HEK293T (cell line): ENCODE measurements around the gene CCR7.

Experiments used
- CTCF ChIA-PET: fragments of 350-600 bp; formaldehyde crosslinking; extraction: SDS; loops from one replicate; lab custom pipeline; 2021; ENCODE audit warnings: antibody characterized with exemption, inconsistent platforms; lab: Yijun Ruan, JAX
- POLR2A ChIA-PET: fragments of 350-600 bp; formaldehyde crosslinking; extraction: SDS; loops from one replicate; lab custom pipeline; 2020; ENCODE audit warnings: antibody characterized with exemption, inconsistent platforms; lab: Yijun Ruan, JAX
- DNase-seq: peaks from one replicate; pipeline ENCODE4 v3.0.0; 2012; ENCODE audit warnings: mixed read lengths; ENCODE audit errors: extremely low spot score
- ARNT ChIP-seq: fragments of 450-650 bp; IDR thresholded peaks from 2 replicates; pipeline ENCODE4 v1.6.1; 2017; ENCODE audit warnings: mild to moderate bottlenecking
- BHLHE40 ChIP-seq: fragments of 450-650 bp; IDR thresholded peaks from 2 replicates; pipeline ENCODE4 v1.6.1; 2016; ENCODE audit warnings: mild to moderate bottlenecking, moderate library complexity, borderline replicate concordance
- CTBP1 ChIP-seq: fragments of 450-650 bp; IDR thresholded peaks from 2 replicates; pipeline ENCODE4 v1.6.1; 2016; ENCODE audit warnings: borderline replicate concordance
- ELF4 ChIP-seq: fragments of 450-650 bp; IDR thresholded peaks from 2 replicates; pipeline ENCODE4 v1.6.1; 2017; ENCODE audit warnings: antibody characterized with exemption
- FOXA1 ChIP-seq: fragments of 450-650 bp; IDR thresholded peaks from 2 replicates; pipeline ENCODE4 v1.6.1; 2016; ENCODE audit warnings: mild to moderate bottlenecking
- FOXK2 ChIP-seq: fragments of 450-650 bp; IDR thresholded peaks from 2 replicates; pipeline ENCODE4 v1.6.1; 2016; ENCODE audit warnings: mild to moderate bottlenecking
- FOXM1 ChIP-seq: fragments of 450-650 bp; IDR thresholded peaks from 2 replicates; pipeline ENCODE4 v1.6.1; 2017; ENCODE audit warnings: mild to moderate bottlenecking, borderline replicate concordance
- HDGF ChIP-seq: fragments of 450-650 bp; IDR thresholded peaks from 2 replicates; pipeline ENCODE4 v1.6.1; 2017; ENCODE audit warnings: antibody characterized with exemption, borderline replicate concordance
- L3MBTL2 ChIP-seq: fragments of 450-650 bp; conservative IDR thresholded peaks from 2 replicates; pipeline ENCODE4 v1.6.1; 2016; ENCODE audit warnings: mild to moderate bottlenecking
- LEF1 ChIP-seq: fragments of 450-650 bp; IDR thresholded peaks from 2 replicates; pipeline ENCODE4 v1.6.1; 2017; ENCODE audit warnings: mild to moderate bottlenecking, borderline replicate concordance
- NFRKB ChIP-seq: fragments of 450-650 bp; IDR thresholded peaks from 2 replicates; pipeline ENCODE4 v1.6.1; 2016; ENCODE audit warnings: mild to moderate bottlenecking, moderate library complexity
- SP1 ChIP-seq: fragments of 450-650 bp; IDR thresholded peaks from 2 replicates; pipeline ENCODE4 v1.6.1; 2017
- SUZ12 ChIP-seq: fragments of 450-650 bp; IDR thresholded peaks from 2 replicates; pipeline ENCODE4 v1.6.1; 2016; ENCODE audit warnings: mild to moderate bottlenecking
- TARDBP ChIP-seq: fragments of 450-650 bp; IDR thresholded peaks from 2 replicates; pipeline ENCODE4 v1.6.1; 2016
- ZNF384 ChIP-seq: fragments of 450-650 bp; IDR thresholded peaks from 2 replicates; pipeline ENCODE4 v1.6.1; 2016
- TF ChIP-seq, protein P1 (sequence below): fragments of 450-650 bp; IDR thresholded peaks from 2 replicates; pipeline ENCODE4 v1.6.1; 2016

CCR7 gene

DNA sequence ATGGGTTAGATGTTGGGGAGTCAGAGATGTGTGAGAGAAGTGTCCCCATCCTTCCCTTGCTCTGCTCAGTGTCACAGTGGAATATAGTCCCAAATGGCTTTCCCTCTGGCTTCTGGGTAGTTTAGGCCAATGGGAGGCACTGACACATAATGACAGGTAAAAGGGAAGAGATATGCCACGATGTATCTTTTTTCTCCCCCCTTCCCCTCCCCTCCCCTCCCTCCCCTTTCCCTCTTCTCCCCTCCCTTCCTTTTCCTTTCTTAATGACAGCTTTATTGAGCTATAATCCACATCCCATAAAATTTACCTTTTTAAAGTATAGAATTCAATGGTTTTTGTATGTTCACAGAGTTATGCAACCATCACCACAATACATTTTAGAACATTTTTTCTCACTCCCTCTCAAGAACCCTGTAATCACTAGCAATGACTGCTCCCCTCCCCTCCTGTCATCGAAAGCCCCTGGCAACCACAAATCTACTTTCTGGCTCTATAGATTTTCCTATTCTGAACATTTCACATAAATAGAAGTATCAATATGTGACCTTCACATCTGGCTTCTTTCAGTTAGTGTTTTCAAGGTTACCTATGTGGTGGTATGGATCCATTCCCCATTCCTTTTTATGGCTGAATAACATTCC, 617 bp upstream of the CCR7 start:
- POLR2A ChIA-PET: no interaction called here
- TF ChIP-seq SUZ12 (no peak), FOXA1 (no peak), ZNF384 (no peak), FOXM1 (no peak), L3MBTL2 (no peak), FOXK2 (no peak), CTBP1 (no peak)
- DNase-seq: no peak
- CTCF ChIA-PET: no interaction called here

GRCh38 chr17:40564195-40564882, 933 bp downstream of the CCR7 start:
- TF ChIP-seq TARDBP (no peak), ELF4 (no peak), NFRKB (no peak), HDGF (no peak), ZNF384 (no peak), CTBP1 (no peak), LEF1 (no peak), FOXK2 (no peak), BHLHE40 (no peak), SP1 (no peak), FOXM1 (no peak), FOXA1 (no peak), ARNT (no peak), SUZ12 (no peak)
- TF ChIP-seq, protein P1, sequence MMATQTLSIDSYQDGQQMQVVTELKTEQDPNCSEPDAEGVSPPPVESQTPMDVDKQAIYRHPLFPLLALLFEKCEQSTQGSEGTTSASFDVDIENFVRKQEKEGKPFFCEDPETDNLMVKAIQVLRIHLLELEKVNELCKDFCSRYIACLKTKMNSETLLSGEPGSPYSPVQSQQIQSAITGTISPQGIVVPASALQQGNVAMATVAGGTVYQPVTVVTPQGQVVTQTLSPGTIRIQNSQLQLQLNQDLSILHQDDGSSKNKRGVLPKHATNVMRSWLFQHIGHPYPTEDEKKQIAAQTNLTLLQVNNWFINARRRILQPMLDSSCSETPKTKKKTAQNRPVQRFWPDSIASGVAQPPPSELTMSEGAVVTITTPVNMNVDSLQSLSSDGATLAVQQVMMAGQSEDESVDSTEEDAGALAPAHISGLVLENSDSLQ: no peak
- DNase-seq: no peak
- CTCF ChIA-PET: no interaction called here
- POLR2A ChIA-PET: no interaction called here

- POLR2A ChIA-PET: interaction anchor here (1.0 kb wide), 1 partner anchor 199 kb away, joined by 3 read pairs; no protein-coding TSS in a partner anchor
- CTCF ChIA-PET: no interaction called here
- TF ChIP-seq, protein P1: no peak
- no peak for TF ChIP-seq FOXA1
- DNase-seq: no peak
Observed at GRCh38 chr17:40563220-40564052, 1.8 kb downstream of the CCR7 start.

- no peak for DNase-seq
- TF ChIP-seq BHLHE40 (no peak), ARNT (no peak), TARDBP (no peak), FOXM1 (no peak), NFRKB (no peak), HDGF (no peak)
- TF ChIP-seq, protein P1: no peak
- ChIA-PET CTCF (no interaction called here), POLR2A (interaction anchor here (1.0 kb wide), 1 partner anchor 199 kb away, joined by 3 read pairs; no protein-coding TSS in a partner anchor)
Observed at GRCh38 chr17:40562838-40563219, 2.4 kb downstream of the CCR7 start.

- ChIA-PET CTCF (interaction anchor here (1.0 kb wide), 1 partner anchor 14 kb away, joined by 3 read pairs; no protein-coding TSS in a partner anchor), POLR2A (interaction anchor here (0.6 kb wide), 1 partner anchor 85 kb away, joined by 3 read pairs; the partner anchor contains the start of gene SMARCE1)
- TF ChIP-seq FOXA1 (no peak), FOXM1 (no peak), SUZ12 (no peak), SP1 (no peak), LEF1 (no peak), L3MBTL2 (no peak), BHLHE40 (no peak), FOXK2 (no peak), ZNF384 (no peak), ELF4 (no peak), TARDBP (no peak), HDGF (no peak), CTBP1 (no peak), NFRKB (no peak), ARNT (no peak)
- TF ChIP-seq, protein P1: no peak
- no peak for DNase-seq
Observed at GRCh38 chr17:40561871-40562611, 3.2 kb downstream of the CCR7 start.
